Measurements from ENCODE around the gene CADM3.
A peak's percentile ranks its signal among the peaks of the same experiment; 100 is the strongest.

CADM3 gene

GRCh38 chr1:159199901-159200300 is 28.5 kb downstream of the CADM3 start:
- peaks cover 3% of the 10 kb centered on the region for H3K36me3 ChIP-seq (ENCODE audit: control insufficient read depth, insufficient read depth, low read length)
- no peak overlapping the region for H3K4me3 ChIP-seq (ENCODE audit: low read depth, low read length)
- H3K27me3 ChIP-seq (ENCODE audit: control insufficient read depth, insufficient read depth, low read length), result no peaks in the 10 kb centered on the region
- H3K9ac ChIP-seq (ENCODE audit: low read depth, low read length), result no peak overlapping the region
- no peaks in the 10 kb centered on the region for H3K9me3 ChIP-seq (ENCODE audit: control insufficient read depth, insufficient read depth, low read length)
- H3K4me1 ChIP-seq (ENCODE audit: control insufficient read depth, insufficient read depth, low read length), result no peaks in the 10 kb centered on the region

GRCh38 chr1:159200769-159201168 is 29.4 kb downstream of the CADM3 start:
- Histone ChIP-seq H3K9me3 (ENCODE audit: control insufficient read depth, insufficient read depth, low read length) (no peaks in the 10 kb centered on the region), H3K4me3 (ENCODE audit: low read depth, low read length) (no peak overlapping the region), H3K9ac (ENCODE audit: low read depth, low read length) (peak overlapping the region; percentile 12), H3K36me3 (ENCODE audit: control insufficient read depth, insufficient read depth, low read length) (peaks cover 3% of the 10 kb centered on the region), H3K27me3 (ENCODE audit: control insufficient read depth, insufficient read depth, low read length) (no peaks in the 10 kb centered on the region), H3K4me1 (ENCODE audit: control insufficient read depth, insufficient read depth, low read length) (peaks cover 3% of the 10 kb centered on the region)

GRCh38 chr1:159201642-159202041 is 30.2 kb downstream of the CADM3 start:
- no peaks in the 10 kb centered on the region for H3K27me3 ChIP-seq (ENCODE audit: control insufficient read depth, insufficient read depth, low read length)
- no peaks in the 10 kb centered on the region for H3K9me3 ChIP-seq (ENCODE audit: control insufficient read depth, insufficient read depth, low read length)
- H3K9ac ChIP-seq (ENCODE audit: low read depth, low read length), result no peak overlapping the region
- peaks cover 3% of the 10 kb centered on the region for H3K4me1 ChIP-seq (ENCODE audit: control insufficient read depth, insufficient read depth, low read length)
- H3K4me3 ChIP-seq (ENCODE audit: low read depth, low read length), result no peak overlapping the region
- peaks cover 3% of the 10 kb centered on the region for H3K36me3 ChIP-seq (ENCODE audit: control insufficient read depth, insufficient read depth, low read length)

- Histone ChIP-seq H3K4me3 (ENCODE audit: low read depth, low read length) (no peak overlapping the region), H3K9ac (ENCODE audit: low read depth, low read length) (no peak overlapping the region), H3K36me3 (ENCODE audit: control insufficient read depth, insufficient read depth, low read length) (peaks cover 3% of the 10 kb centered on the region), H3K27me3 (ENCODE audit: control insufficient read depth, insufficient read depth, low read length) (peaks cover 4% of the 10 kb centered on the region), H3K4me1 (ENCODE audit: control insufficient read depth, insufficient read depth, low read length) (peaks cover 5% of the 10 kb centered on the region), H3K9me3 (ENCODE audit: control insufficient read depth, insufficient read depth, low read length) (no peaks in the 10 kb centered on the region)
These were observed 32.2 kb downstream of the CADM3 start for GRCh38 chr1:159203610-159204009.

GRCh38 chr1:159204161-159205141 is 33.0 kb downstream of the CADM3 start, which contains the start of gene ACKR1:
ACKR1 (plus strand) TSS chr1:159204875; CDS start chr1:159204960, 85 bp downstream.
- H3K9me3 ChIP-seq (ENCODE audit: control insufficient read depth, insufficient read depth, low read length), result no peaks in the 10 kb centered on the region
- peaks cover 3% of the 10 kb centered on the region for H3K36me3 ChIP-seq (ENCODE audit: control insufficient read depth, insufficient read depth, low read length)
- H3K27me3 ChIP-seq (ENCODE audit: control insufficient read depth, insufficient read depth, low read length), result peaks cover 4% of the 10 kb centered on the region
- no peak within 1 kb of the TSS for H3K4me3 ChIP-seq (ENCODE audit: low read depth, low read length)
- H3K9ac ChIP-seq (ENCODE audit: low read depth, low read length), result no peak within 1 kb of the TSS
- peaks cover 5% of the 10 kb centered on the region for H3K4me1 ChIP-seq (ENCODE audit: control insufficient read depth, insufficient read depth, low read length)

- Histone ChIP-seq H3K9me3 (ENCODE audit: control insufficient read depth, insufficient read depth, low read length) (no peaks in the 10 kb centered on the region), H3K36me3 (ENCODE audit: control insufficient read depth, insufficient read depth, low read length) (peaks cover 3% of the 10 kb centered on the region), H3K4me3 (ENCODE audit: low read depth, low read length) (no peak overlapping the region), H3K27me3 (ENCODE audit: control insufficient read depth, insufficient read depth, low read length) (peaks cover 4% of the 10 kb centered on the region), H3K9ac (ENCODE audit: low read depth, low read length) (no peak overlapping the region), H3K4me1 (ENCODE audit: control insufficient read depth, insufficient read depth, low read length) (peaks cover 5% of the 10 kb centered on the region)
These were observed 33.8 kb downstream of the CADM3 start for GRCh38 chr1:159205225-159205624.

GRCh38 chr1:159206110-159206509 is 34.7 kb downstream of the CADM3 start:
- peaks cover 4% of the 10 kb centered on the region for H3K27me3 ChIP-seq (ENCODE audit: control insufficient read depth, insufficient read depth, low read length)
- peaks cover 5% of the 10 kb centered on the region for H3K4me1 ChIP-seq (ENCODE audit: control insufficient read depth, insufficient read depth, low read length)
- no peak overlapping the region for H3K9ac ChIP-seq (ENCODE audit: low read depth, low read length)
- no peak overlapping the region for H3K4me3 ChIP-seq (ENCODE audit: low read depth, low read length)
- H3K36me3 ChIP-seq (ENCODE audit: control insufficient read depth, insufficient read depth, low read length), result peaks cover 3% of the 10 kb centered on the region
- H3K9me3 ChIP-seq (ENCODE audit: control insufficient read depth, insufficient read depth, low read length), result no peaks in the 10 kb centered on the region

- Histone ChIP-seq H3K27me3 (ENCODE audit: control insufficient read depth, insufficient read depth, low read length) (peaks cover 4% of the 10 kb centered on the region), H3K4me1 (ENCODE audit: control insufficient read depth, insufficient read depth, low read length) (peaks cover 5% of the 10 kb centered on the region), H3K36me3 (ENCODE audit: control insufficient read depth, insufficient read depth, low read length) (no peaks in the 10 kb centered on the region), H3K9ac (ENCODE audit: low read depth, low read length) (no peak overlapping the region), H3K9me3 (ENCODE audit: control insufficient read depth, insufficient read depth, low read length) (no peaks in the 10 kb centered on the region), H3K4me3 (ENCODE audit: low read depth, low read length) (no peak overlapping the region)
These were observed 35.7 kb downstream of the CADM3 start for GRCh38 chr1:159207080-159207479.

- peak overlapping the region; percentile 49 for H3K4me3 ChIP-seq (ENCODE audit: low read depth, low read length)
- H3K36me3 ChIP-seq (ENCODE audit: control insufficient read depth, insufficient read depth, low read length), result no peaks in the 10 kb centered on the region
- no peak overlapping the region for H3K9ac ChIP-seq (ENCODE audit: low read depth, low read length)
- H3K4me1 ChIP-seq (ENCODE audit: control insufficient read depth, insufficient read depth, low read length), result peaks cover 5% of the 10 kb centered on the region
- peaks cover 4% of the 10 kb centered on the region for H3K27me3 ChIP-seq (ENCODE audit: control insufficient read depth, insufficient read depth, low read length)
- no peaks in the 10 kb centered on the region for H3K9me3 ChIP-seq (ENCODE audit: control insufficient read depth, insufficient read depth, low read length)
These were observed 36.4 kb downstream of the CADM3 start for GRCh38 chr1:159207774-159208173.

GRCh38 chr1:159208175-159208825 is 36.9 kb downstream of the CADM3 start:
- peaks cover 4% of the 10 kb centered on the region for H3K27me3 ChIP-seq (ENCODE audit: control insufficient read depth, insufficient read depth, low read length)
- peak overlapping the region; percentile 49 for H3K4me3 ChIP-seq (ENCODE audit: low read depth, low read length)
- H3K4me1 ChIP-seq (ENCODE audit: control insufficient read depth, insufficient read depth, low read length), result peaks cover 5% of the 10 kb centered on the region

GRCh38 chr1:159209061-159209460 is 37.6 kb downstream of the CADM3 start:
- Histone ChIP-seq H3K9me3 (ENCODE audit: control insufficient read depth, insufficient read depth, low read length) (no peaks in the 10 kb centered on the region), H3K27me3 (ENCODE audit: control insufficient read depth, insufficient read depth, low read length) (peaks cover 4% of the 10 kb centered on the region), H3K9ac (ENCODE audit: low read depth, low read length) (no peak overlapping the region), H3K36me3 (ENCODE audit: control insufficient read depth, insufficient read depth, low read length) (no peaks in the 10 kb centered on the region), H3K4me1 (ENCODE audit: control insufficient read depth, insufficient read depth, low read length) (peaks cover 5% of the 10 kb centered on the region), H3K4me3 (ENCODE audit: low read depth, low read length) (no peak overlapping the region)

More at GRCh38 chr1:159208175-159208825, 36.9 kb downstream of the CADM3 start:
- H3K9me3 ChIP-seq (ENCODE audit: control insufficient read depth, insufficient read depth, low read length), result no peaks in the 10 kb centered on the region
- no peaks in the 10 kb centered on the region for H3K36me3 ChIP-seq (ENCODE audit: control insufficient read depth, insufficient read depth, low read length)
- no peak overlapping the region for H3K9ac ChIP-seq (ENCODE audit: low read depth, low read length)
